Stomach (tissue), 9 donors: Measurements from ENCODE around the gene ZNF358. TPM values are rescaled to one million over a fixed set of nuclear protein-coding genes. Genes with fewer than 3 reads are reported as not detected.
A peak's percentile ranks its signal among the peaks of the same experiment; 100 is the strongest.

Experiments
- DNase-seq, 2 donors: peaks; one replicate each; pipeline versions ENCODE4 v3.0.0 to v3.0.0-alpha.2; 2013 to 2019
- H3K27ac ChIP-seq, 5 donors: fragments of 200-600 bp in 4 of 5; sonication (generic) in 4 of 5; one replicate each; pipeline ENCODE4 v1.5.1; 2013 to 2019; ENCODE audit warnings: mild to moderate bottlenecking in 1 of 5, moderate library complexity in 1 of 5
- H3K27me3 ChIP-seq, 3 donors: fragments of 200-600 bp; sonication (generic); one replicate each; pipeline ENCODE4 v1.5.1; 2017 to 2019; ENCODE audit warnings: mixed run types in 1 of 3
- H3K36me3 ChIP-seq, 4 donors: fragments of 200-600 bp; sonication (generic); 1 replicate in 3 of 4; 2 replicates in 1 of 4; pipeline ENCODE4 v1.5.1; 2016 to 2019
- H3K4me1 ChIP-seq, 4 donors: fragments of 200-600 bp; sonication (generic); one replicate each; pipeline ENCODE4 v1.5.1; 2016 to 2019
- H3K4me3 ChIP-seq, 4 donors: fragments of 200-600 bp; sonication (generic) in 3 of 4; one replicate each; pipeline ENCODE4 v1.5.1; 2016 to 2019; ENCODE audit warnings: mild to moderate bottlenecking in 1 of 4
- H3K9me3 ChIP-seq, 4 donors: fragments of 200-600 bp; sonication (generic); one replicate each; pipeline ENCODE4 v1.5.1; 2016 to 2019
- CTCF ChIP-seq, 7 experiments: fragments of 450-650 bp in 4 of 7; fragments of 200-600 bp in 3 of 7; sonication (generic) in 3 of 7; IDR thresholded peaks; one replicate each; pipeline ENCODE4 v1.5.1; 2016 to 2019; ENCODE audit warnings: antibody characterized with exemption in 7 of 7, control low read depth in 2 of 7, mild to moderate bottlenecking in 1 of 7
- EP300 ChIP-seq: sonication (generic); formaldehyde crosslinking; IDR thresholded peaks from one replicate; pipeline ENCODE4 v1.6.1; 2017; ENCODE audit warnings: antibody characterized with exemption
- POLR2A ChIP-seq, 4 donors: fragments of 450-650 bp; IDR thresholded peaks; one replicate each; pipeline ENCODE4 v1.6.1; 2016; ENCODE audit warnings: antibody characterized with exemption in 4 of 4, control low read depth in 2 of 4, mild to moderate bottlenecking in 1 of 4, moderate library complexity in 1 of 4
- POLR2AphosphoS5 ChIP-seq, 3 donors: sonication (generic); formaldehyde crosslinking; IDR thresholded peaks; one replicate each; pipeline ENCODE4 v1.6.1; 2016; ENCODE audit warnings: antibody characterized with exemption in 3 of 3
- WGBS, 5 donors: extraction: QIAGEN DNeasy Blood & Tissue Kit in 3 of 5; methylation state at CpG; one replicate each; pipeline versions ENCODE4 v1.1.5 to v1.1.7; 2013 to 2018; 5-methylcytosine and 5-hydroxymethylcytosine counted together
- intact Hi-C: fragments of 100-400 bp; cut with DNase I; formaldehyde crosslinking; loops from one replicate; pipeline ENCODE4 v1.15.1; 2023; ENCODE audit warnings: low total_unique reads
- polyA plus RNA-seq, 3 donors: library from polyadenylated mRNA; stranded (reverse); fragments of 200-250 nt; gene quantifications; one replicate each; pipeline ENCODE4 v1.2.3, GENCODE V29; 2013
- total RNA-seq, 5 donors: library from RNA; depleted of rRNA; stranded (reverse); fragments of >200 nt; gene quantifications; one replicate each; pipeline versions ENCODE4 v1.1.0 to v1.2.3, GENCODE V29; 2014 to 2016
- donor health status: healthy with polysubstance abuse.
- donor health status: Bipolar disorder and iron deficiency.
- donor health status: healthy.

Gene ZNF358
- total and polyA plus RNA-seq, 8 donors, result 6.2 to 304 (median 74.1) TPM

GRCh38 chr19:7478173-7478842 is 37.6 kb upstream of the ZNF358 start:
- no peak overlapping the region for H3K27ac ChIP-seq
- intact Hi-C loops, result no loop called here
- no peaks in the 10 kb centered on the region for H3K27me3 ChIP-seq
- peaks cover 2 to 20% (median 10%) of the 10 kb centered on the region in 4 donors for H3K4me1 ChIP-seq
- DNase-seq, result no peak
- no peak for TF ChIP-seq CTCF (IDR thresholded peaks at IDR 0.05)
- no peak for TF ChIP-seq POLR2AphosphoS5 (IDR thresholded peaks at IDR 0.05)
- TF ChIP-seq POLR2A (IDR thresholded peaks at IDR 0.05), result no peak
- no peak for TF ChIP-seq EP300
- no peaks in the 10 kb centered on the region for H3K9me3 ChIP-seq
- WGBS, 5 donors, result 43 to 78% (median 74%) methylated on average over 10 to 26 of the region's 26 CpGs
- H3K4me3 ChIP-seq, result no peak overlapping the region
- H3K36me3 ChIP-seq, result peaks cover 0 to 4% (median 1%) of the 10 kb centered on the region in 4 donors

- Histone ChIP-seq H3K4me1 (peaks cover 3 to 23% (median 14%) of the 10 kb centered on the region in 4 donors), H3K9me3 (no peaks in the 10 kb centered on the region), H3K36me3 (peaks cover 0 to 4% (median 1%) of the 10 kb centered on the region in 4 donors), H3K27ac (no peak overlapping the region), H3K4me3 (no peak overlapping the region), H3K27me3 (no peaks in the 10 kb centered on the region)
- TF ChIP-seq CTCF (IDR thresholded peaks at IDR 0.05), result no peak
- TF ChIP-seq POLR2A (IDR thresholded peaks at IDR 0.05), result no peak
- no peak for TF ChIP-seq EP300
- TF ChIP-seq POLR2AphosphoS5 (IDR thresholded peaks at IDR 0.05), result no peak
- no peak for DNase-seq
- intact Hi-C loops, result no loop called here
- WGBS, 5 donors, result 82 to 89% (median 88%) methylated on average over 7 to 9 of the region's 9 CpGs
Measured at GRCh38 chr19:7478843-7479227, 37.1 kb upstream of the ZNF358 start.

- TF ChIP-seq POLR2AphosphoS5 (IDR thresholded peaks at IDR 0.05) (no peak), EP300 (no peak), POLR2A (IDR thresholded peaks at IDR 0.05) (no peak), CTCF (IDR thresholded peaks at IDR 0.05) (no peak)
Measured at GRCh38 chr19:7480222-7480969, 35.5 kb upstream of the ZNF358 start.

GRCh38 chr19:7480970-7481255 is 35.0 kb upstream of the ZNF358 start:
- Histone ChIP-seq H3K36me3 (peaks cover 0 to 19% (median 0%) of the 10 kb centered on the region in 4 donors), H3K27ac (no peak overlapping the region), H3K9me3 (no peaks in the 10 kb centered on the region), H3K4me3 (no peak overlapping the region), H3K4me1 (peaks cover 3 to 23% (median 14%) of the 10 kb centered on the region in 4 donors), H3K27me3 (no peaks in the 10 kb centered on the region)
- intact Hi-C loops, result no loop called here
- no peak for TF ChIP-seq POLR2A (IDR thresholded peaks at IDR 0.05)
- TF ChIP-seq POLR2AphosphoS5 (IDR thresholded peaks at IDR 0.05), result no peak
- no peak for TF ChIP-seq EP300
- TF ChIP-seq CTCF (IDR thresholded peaks at IDR 0.05), result no peak
- WGBS, 5 donors, result 74 to 82% (median 82%) methylated on average over 7 of the region's 7 CpGs
- DNase-seq, result no peak

More at GRCh38 chr19:7480222-7480969, 35.5 kb upstream of the ZNF358 start:
- no peak for DNase-seq
- no peaks in the 10 kb centered on the region for H3K9me3 ChIP-seq
- intact Hi-C loops, result no loop called here
- WGBS, 5 donors, result 70 to 77% (median 73%) methylated on average over 11 of the region's 11 CpGs
- H3K4me1 ChIP-seq, result peaks cover 3 to 23% (median 14%) of the 10 kb centered on the region in 4 donors
- H3K27me3 ChIP-seq, result no peaks in the 10 kb centered on the region
- peaks cover 0 to 17% (median 0%) of the 10 kb centered on the region in 4 donors for H3K36me3 ChIP-seq
- peak overlapping the region in 1 of 5 donors; percentile 48 for H3K27ac ChIP-seq
- no peak overlapping the region for H3K4me3 ChIP-seq
